ENCODE results near the gene ALOX15. TPM values are rescaled to one million over a fixed set of nuclear protein-coding genes. Genes with fewer than 3 reads are reported as not detected.
"Not testable (repeated sequence)": the region's sequence is repeated elsewhere in the genome, so short reads cannot be mapped to it uniquely, and the experiment has no call there.

The ALOX15 gene
- total and polyA plus RNA-seq, 9 donors = 0.07 to 4.1 (median 0.38) TPM; not detected in 3

DNA sequence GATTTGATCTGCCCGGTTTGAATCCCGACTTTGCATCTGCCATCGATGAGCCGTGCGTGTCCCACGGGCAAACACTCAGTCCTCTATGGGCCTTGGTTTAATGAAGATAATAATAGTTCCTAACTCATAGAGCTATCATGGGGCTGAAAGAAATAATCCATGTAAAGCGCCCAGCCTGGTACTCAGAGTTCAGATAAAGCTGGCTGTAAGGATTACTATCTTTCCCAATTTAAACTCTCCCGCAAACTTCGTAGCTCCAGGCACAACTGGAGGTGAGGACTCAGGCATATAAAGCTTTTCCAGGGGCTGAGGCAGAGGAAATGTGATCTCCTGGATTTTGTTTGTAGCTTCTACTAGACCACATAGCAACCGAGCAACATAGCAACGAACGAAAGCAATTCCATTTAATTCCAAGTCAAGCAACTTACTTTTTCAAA lies 16.3 kb downstream of the ALOX15 start:
- DNase-seq = no peak
- Histone ChIP-seq H3K4me1 (ENCODE audit: insufficient read depth) (peaks cover 1% of the 10 kb centered on the region), H3K9me3 (no peaks in the 10 kb centered on the region), H3K27me3 (no peaks in the 10 kb centered on the region), H3K4me3 (no peak overlapping the region), H3K27ac (no peak overlapping the region), H3K36me3 (no peaks in the 10 kb centered on the region)
- intact Hi-C loops (cut with DNase I) = loop anchor here (2.0 to 10.0 kb wide), 5 partner anchors 58 to 203 kb away; no protein-coding TSS in a partner anchor
- TF ChIP-seq EP300 (IDR thresholded peaks at IDR 0.05) (no peak), POLR2A (IDR thresholded peaks at IDR 0.05) (no peak)
- TF ChIP-seq, protein P1, sequence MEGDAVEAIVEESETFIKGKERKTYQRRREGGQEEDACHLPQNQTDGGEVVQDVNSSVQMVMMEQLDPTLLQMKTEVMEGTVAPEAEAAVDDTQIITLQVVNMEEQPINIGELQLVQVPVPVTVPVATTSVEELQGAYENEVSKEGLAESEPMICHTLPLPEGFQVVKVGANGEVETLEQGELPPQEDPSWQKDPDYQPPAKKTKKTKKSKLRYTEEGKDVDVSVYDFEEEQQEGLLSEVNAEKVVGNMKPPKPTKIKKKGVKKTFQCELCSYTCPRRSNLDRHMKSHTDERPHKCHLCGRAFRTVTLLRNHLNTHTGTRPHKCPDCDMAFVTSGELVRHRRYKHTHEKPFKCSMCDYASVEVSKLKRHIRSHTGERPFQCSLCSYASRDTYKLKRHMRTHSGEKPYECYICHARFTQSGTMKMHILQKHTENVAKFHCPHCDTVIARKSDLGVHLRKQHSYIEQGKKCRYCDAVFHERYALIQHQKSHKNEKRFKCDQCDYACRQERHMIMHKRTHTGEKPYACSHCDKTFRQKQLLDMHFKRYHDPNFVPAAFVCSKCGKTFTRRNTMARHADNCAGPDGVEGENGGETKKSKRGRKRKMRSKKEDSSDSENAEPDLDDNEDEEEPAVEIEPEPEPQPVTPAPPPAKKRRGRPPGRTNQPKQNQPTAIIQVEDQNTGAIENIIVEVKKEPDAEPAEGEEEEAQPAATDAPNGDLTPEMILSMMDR (IDR thresholded peaks at IDR 0.05) = no peak
- 62 to 75% (median 68%) methylated on average over 12 of the region's 12 CpGs for WGBS, 3 donors

DNA sequence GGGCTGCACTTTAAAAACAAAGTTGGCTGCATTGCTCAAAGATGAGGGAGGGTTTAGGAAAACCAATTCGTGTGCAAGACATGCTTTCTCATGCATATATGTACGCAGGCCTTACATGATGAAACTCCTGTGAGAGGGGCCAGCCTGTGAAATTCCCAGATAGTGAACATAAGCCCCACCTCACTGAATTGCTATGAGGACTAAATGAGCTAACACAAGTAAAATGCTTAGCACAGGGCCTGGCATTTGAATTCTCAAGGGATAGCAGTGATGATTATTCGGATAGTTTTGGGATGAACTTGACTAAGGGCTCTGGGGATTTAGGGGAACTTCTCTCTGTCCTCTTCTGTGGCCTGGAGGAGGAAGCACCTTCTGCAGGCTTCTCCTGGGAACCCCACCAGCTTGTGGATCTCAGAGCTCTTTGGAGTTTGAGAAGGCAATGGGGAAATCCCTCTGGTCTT lies 17.0 kb downstream of the ALOX15 start:
- intact Hi-C loops (cut with DNase I) = loop anchor here in 3 of 4 donors (2.0 to 10.0 kb wide), 3 partner anchors 58 to 200 kb away; no protein-coding TSS in a partner anchor
- H3K27ac ChIP-seq; H3K4me1 ChIP-seq (ENCODE audit: insufficient read depth); H3K9me3 ChIP-seq; H3K27me3 ChIP-seq; DNase-seq; H3K36me3 ChIP-seq; H3K4me3 ChIP-seq: not testable (repeated sequence)
- WGBS, 3 donors = 70 to 71% (median 70%) methylated on average over 3 of the region's 3 CpGs

DNA sequence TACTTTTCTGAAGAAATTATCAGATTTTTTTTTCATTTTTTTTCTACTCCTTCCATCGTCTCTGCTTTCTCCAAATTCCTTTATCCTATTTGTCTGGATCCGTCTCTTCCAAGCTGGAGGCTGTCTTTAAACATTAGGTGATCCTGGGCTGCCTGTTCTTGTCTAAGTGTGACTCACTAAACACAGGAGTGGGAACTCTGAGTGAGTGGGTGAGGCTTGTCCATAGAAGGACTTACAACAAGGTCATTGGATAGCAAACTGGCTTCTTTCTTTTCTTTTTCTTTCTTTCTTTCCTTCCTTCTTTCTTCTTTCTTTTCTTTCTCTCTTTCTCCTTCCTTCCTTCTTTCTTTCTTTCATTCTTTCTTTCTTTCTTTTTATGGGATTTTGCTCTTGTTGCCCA lies 18.2 kb downstream of the ALOX15 start:
- H3K36me3 ChIP-seq = no peaks in the 10 kb centered on the region
- DNase-seq = no peak
- TF ChIP-seq POLR2A (IDR thresholded peaks at IDR 0.05) (no peak), EP300 (IDR thresholded peaks at IDR 0.05) (no peak)
- TF ChIP-seq, protein P1 (IDR thresholded peaks at IDR 0.05) = no peak
- 29 to 47% (median 38%) methylated on average over 2 of the region's 2 CpGs for WGBS, 3 donors
- no peaks in the 10 kb centered on the region for H3K9me3 ChIP-seq
- intact Hi-C loops (cut with DNase I) = loop anchor here in 1 of 4 donors (10.0 kb wide), 1 partner anchor 198 kb away; no protein-coding TSS in a partner anchor
- H3K27ac ChIP-seq = no peak overlapping the region
- H3K27me3 ChIP-seq = no peaks in the 10 kb centered on the region
- no peak overlapping the region for H3K4me3 ChIP-seq
- peaks cover 1% of the 10 kb centered on the region for H3K4me1 ChIP-seq (ENCODE audit: insufficient read depth)

DNA sequence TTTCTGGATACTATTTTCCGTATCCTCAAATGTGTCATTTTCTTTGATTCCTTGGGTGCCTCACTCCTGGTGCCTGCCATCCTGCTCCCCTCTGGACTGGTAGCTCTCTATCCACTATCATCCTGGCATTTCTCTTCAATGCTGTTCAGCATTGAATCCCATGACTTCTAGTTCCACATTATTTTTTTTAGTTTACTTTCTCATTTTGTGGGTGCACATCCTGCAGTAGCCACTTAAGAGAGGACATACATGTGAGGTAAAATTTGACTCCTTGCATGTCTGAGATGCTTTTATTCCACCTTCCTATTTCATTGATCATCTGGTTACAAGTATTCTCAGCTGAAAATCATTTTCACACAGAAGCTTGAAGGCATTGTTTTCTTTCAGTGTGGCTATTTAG lies 19.1 kb downstream of the ALOX15 start:
- Histone ChIP-seq H3K27ac (no peak overlapping the region), H3K4me3 (no peak overlapping the region), H3K9me3 (no peaks in the 10 kb centered on the region), H3K4me1 (ENCODE audit: insufficient read depth) (peaks cover 1% of the 10 kb centered on the region), H3K36me3 (no peaks in the 10 kb centered on the region), H3K27me3 (no peaks in the 10 kb centered on the region)
- WGBS, 3 donors = 96 to 100% (median 100%) methylated on average over 1 of the region's 1 CpG
- intact Hi-C loops (cut with DNase I) = loop anchor here in 1 of 4 donors (10.0 kb wide), 1 partner anchor 198 kb away; no protein-coding TSS in a partner anchor
- no peak for DNase-seq
- no peak for TF ChIP-seq EP300 (IDR thresholded peaks at IDR 0.05)
- TF ChIP-seq POLR2A (IDR thresholded peaks at IDR 0.05) = no peak
- TF ChIP-seq, protein P1 (IDR thresholded peaks at IDR 0.05) = no peak

DNA sequence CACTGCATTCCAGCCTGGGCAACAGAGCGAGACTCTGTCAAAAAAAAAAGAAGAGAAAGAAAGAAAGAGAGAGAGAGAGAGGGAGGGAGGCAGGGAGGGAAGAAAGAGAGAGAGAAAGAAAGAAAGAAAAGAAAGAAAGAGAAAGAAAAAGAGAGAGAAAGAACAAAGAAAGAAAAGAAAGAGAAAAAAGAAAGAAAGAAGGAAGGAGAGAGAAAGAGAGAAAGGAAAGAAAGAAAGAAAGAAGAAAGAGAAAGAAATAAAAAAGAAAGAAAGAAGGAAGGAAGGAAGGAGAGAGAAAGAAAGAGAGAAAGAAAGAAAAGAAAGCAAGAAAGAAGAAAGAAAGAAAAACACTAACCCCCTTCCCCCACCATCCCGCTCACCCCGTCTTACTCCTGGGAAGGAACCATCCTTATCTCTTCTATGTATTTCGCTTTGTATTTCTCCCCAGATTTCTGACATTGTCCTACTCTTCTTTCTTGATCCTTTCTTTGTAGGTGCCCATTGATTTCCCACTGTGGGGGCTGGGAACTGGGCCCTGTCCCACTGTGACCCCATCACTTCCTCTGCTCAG lies 20.9 kb downstream of the ALOX15 start:
- no peak for DNase-seq
- H3K36me3 ChIP-seq = no peaks in the 10 kb centered on the region
- WGBS, 3 donors = 86 to 95% (median 94%) methylated on average over 4 of the region's 4 CpGs
- H3K4me3 ChIP-seq = no peak overlapping the region
- peaks cover under 1% of the 10 kb centered on the region for H3K4me1 ChIP-seq (ENCODE audit: insufficient read depth)
- H3K9me3 ChIP-seq = no peaks in the 10 kb centered on the region
- intact Hi-C loops (cut with DNase I) = loop anchor here in 1 of 4 donors (10.0 kb wide), 1 partner anchor 196 kb away; no protein-coding TSS in a partner anchor
- no peak overlapping the region for H3K27ac ChIP-seq
- TF ChIP-seq EP300 (IDR thresholded peaks at IDR 0.05) (no peak), POLR2A (IDR thresholded peaks at IDR 0.05) (no peak)
- TF ChIP-seq, protein P1 (IDR thresholded peaks at IDR 0.05) = no peak
- no peaks in the 10 kb centered on the region for H3K27me3 ChIP-seq

All from ovary (tissue), 9 donors.